Measurements from ENCODE around the gene AGBL4.

The AGBL4 gene

DNA sequence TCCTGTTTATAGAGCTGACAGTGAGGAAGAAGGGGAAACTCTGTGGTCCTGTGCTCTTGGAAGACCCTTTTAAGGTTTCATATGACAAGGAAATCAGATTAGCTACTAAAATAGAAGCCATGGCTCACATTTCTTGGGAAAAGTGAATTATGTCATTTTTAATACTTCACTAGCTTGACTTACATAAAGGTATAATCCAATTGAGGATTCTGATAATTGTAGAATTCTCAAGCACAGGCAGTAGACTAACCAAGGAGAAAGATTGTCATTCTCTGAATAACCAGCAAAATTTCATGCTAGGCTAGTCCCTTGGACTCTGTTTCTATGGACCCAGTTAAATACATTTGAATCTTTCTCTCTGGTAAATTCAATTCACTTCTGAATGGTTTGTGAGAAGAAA, 634.1 kb downstream of the AGBL4 start:
- TF ChIP-seq, protein P1, sequence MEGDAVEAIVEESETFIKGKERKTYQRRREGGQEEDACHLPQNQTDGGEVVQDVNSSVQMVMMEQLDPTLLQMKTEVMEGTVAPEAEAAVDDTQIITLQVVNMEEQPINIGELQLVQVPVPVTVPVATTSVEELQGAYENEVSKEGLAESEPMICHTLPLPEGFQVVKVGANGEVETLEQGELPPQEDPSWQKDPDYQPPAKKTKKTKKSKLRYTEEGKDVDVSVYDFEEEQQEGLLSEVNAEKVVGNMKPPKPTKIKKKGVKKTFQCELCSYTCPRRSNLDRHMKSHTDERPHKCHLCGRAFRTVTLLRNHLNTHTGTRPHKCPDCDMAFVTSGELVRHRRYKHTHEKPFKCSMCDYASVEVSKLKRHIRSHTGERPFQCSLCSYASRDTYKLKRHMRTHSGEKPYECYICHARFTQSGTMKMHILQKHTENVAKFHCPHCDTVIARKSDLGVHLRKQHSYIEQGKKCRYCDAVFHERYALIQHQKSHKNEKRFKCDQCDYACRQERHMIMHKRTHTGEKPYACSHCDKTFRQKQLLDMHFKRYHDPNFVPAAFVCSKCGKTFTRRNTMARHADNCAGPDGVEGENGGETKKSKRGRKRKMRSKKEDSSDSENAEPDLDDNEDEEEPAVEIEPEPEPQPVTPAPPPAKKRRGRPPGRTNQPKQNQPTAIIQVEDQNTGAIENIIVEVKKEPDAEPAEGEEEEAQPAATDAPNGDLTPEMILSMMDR (IDR thresholded peaks at IDR 0.05), result no peak
- TF ChIP-seq ZFX (IDR thresholded peaks at IDR 0.05; ENCODE audit: borderline replicate concordance), result no peak
- H3K27ac ChIP-seq, result no peak overlapping the region

- TF ChIP-seq ZFX (IDR thresholded peaks at IDR 0.05; ENCODE audit: borderline replicate concordance), result no peak
- TF ChIP-seq, protein P1 (IDR thresholded peaks at IDR 0.05), result no peak
- H3K27ac ChIP-seq, result no peak overlapping the region
Measured at GRCh38 chr1:49364676-49365075, 659.1 kb downstream of the AGBL4 start.

DNA sequence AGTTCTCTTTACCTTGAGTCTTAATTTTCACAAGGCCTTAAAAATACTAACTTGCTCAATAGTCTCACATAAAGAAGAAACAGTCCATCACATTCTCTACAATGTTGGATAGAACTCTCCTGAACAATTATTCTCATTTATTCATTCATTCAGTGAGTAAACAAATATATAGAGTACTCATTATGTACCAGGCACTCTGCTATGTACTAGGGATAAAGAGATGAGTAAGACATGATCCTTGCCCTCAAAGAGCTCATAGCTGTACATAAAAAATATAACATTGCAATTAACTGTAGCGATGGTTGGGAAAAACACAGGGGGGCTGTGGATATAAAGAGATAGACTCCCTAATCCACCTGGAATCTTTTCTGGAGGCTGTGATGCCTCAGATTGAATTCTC, 660.1 kb downstream of the AGBL4 start:
- TF ChIP-seq, protein P1 (IDR thresholded peaks at IDR 0.05), result no peak
- TF ChIP-seq ZFX (IDR thresholded peaks at IDR 0.05; ENCODE audit: borderline replicate concordance), result no peak

GRCh38 chr1:49358036-49358435, 665.7 kb downstream of the AGBL4 start:
- no peak overlapping the region for H3K27ac ChIP-seq
- no peak for TF ChIP-seq ZFX (IDR thresholded peaks at IDR 0.05; ENCODE audit: borderline replicate concordance)
- TF ChIP-seq, protein P1 (IDR thresholded peaks at IDR 0.05), result no peak

More for the DNA sequence above, 660.1 kb downstream of the AGBL4 start:
- H3K27ac ChIP-seq, result no peak overlapping the region

GRCh38 chr1:49356594-49356993, 667.2 kb downstream of the AGBL4 start:
- TF ChIP-seq, protein P1 (IDR thresholded peaks at IDR 0.05), result no peak
- TF ChIP-seq ZFX (IDR thresholded peaks at IDR 0.05; ENCODE audit: borderline replicate concordance), result no peak
- H3K27ac ChIP-seq, result no peak overlapping the region

GRCh38 chr1:49351768-49352167, 672.0 kb downstream of the AGBL4 start:
- no peak overlapping the region for H3K27ac ChIP-seq
- TF ChIP-seq, protein P1 (IDR thresholded peaks at IDR 0.05), result no peak
- TF ChIP-seq ZFX (IDR thresholded peaks at IDR 0.05; ENCODE audit: borderline replicate concordance), result no peak

DNA sequence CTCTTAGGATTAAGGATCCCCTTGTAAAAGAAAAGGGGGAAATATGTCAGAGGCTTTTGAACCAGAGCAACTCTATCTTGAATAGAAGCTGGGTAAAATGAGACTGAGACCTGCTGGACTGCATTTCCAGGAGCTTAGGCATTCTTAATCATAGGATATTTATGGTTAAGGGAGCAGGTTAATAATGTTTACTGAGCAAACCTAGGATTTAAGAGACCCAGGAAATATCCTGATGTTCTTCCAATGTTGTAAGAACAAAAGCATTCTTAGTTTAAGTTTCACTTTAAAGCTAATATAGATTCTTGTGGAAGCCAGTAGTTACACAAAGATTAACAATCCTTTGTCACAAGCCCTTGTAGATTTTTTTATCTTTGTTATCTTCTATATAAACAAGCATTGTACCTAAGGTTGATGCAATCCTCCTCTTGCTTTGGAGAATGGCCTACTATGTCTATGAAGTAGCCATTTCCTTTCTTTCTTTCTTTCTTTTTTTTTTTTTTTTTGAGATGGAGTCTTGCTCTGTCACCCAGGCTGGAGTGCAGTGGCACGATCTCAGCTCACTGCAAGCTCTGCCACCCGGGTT, 676.9 kb downstream of the AGBL4 start:
- TF ChIP-seq, protein P1 (IDR thresholded peaks at IDR 0.05), result no peak
- TF ChIP-seq ZFX (IDR thresholded peaks at IDR 0.05; ENCODE audit: borderline replicate concordance), result no peak
- peak overlapping the region; percentile 72 for H3K27ac ChIP-seq

All from 22Rv1 (cell line).